H9 (cell line): ENCODE results near the gene ZGLP1. TPM values are rescaled to one million over a fixed set of nuclear protein-coding genes. Genes with fewer than 3 reads are reported as not detected.

ENCODE experiments used
- DNase-seq: peaks from one replicate; pipeline ENCODE4 v3.0.0-alpha.2; 2017
- H2AFZ ChIP-seq: one replicate; pipeline ENCODE4 v1.6.1; 2013; ENCODE audit warnings: mild to moderate bottlenecking, low read length, control low read depth, moderate library complexity
- H2AK5ac ChIP-seq: 2 replicates; pipeline ENCODE4 v1.6.1; 2013; ENCODE audit warnings: low read length, control low read depth, mixed read lengths; ENCODE audit not compliant: insufficient read length
- H2BK120ac ChIP-seq: one replicate; pipeline ENCODE4 v1.6.1; 2013; ENCODE audit warnings: low read depth, mild to moderate bottlenecking, low read length, control low read depth, inconsistent platforms; ENCODE audit not compliant: poor library complexity, severe bottlenecking
- H2BK12ac ChIP-seq: 2 replicates; pipeline ENCODE4 v1.6.1; 2013; ENCODE audit warnings: low read length, control low read depth, mixed read lengths, low read depth; ENCODE audit not compliant: insufficient read length
- H2BK15ac ChIP-seq: 2 replicates; pipeline ENCODE4 v1.6.1; 2013; ENCODE audit warnings: low read depth, low read length, control low read depth
- H2BK20ac ChIP-seq: one replicate; pipeline ENCODE4 v1.6.1; 2013; ENCODE audit warnings: low read depth, mild to moderate bottlenecking, low read length, control low read depth, inconsistent platforms; ENCODE audit not compliant: poor library complexity, severe bottlenecking
- H2BK5ac ChIP-seq: 2 replicates; pipeline ENCODE4 v1.6.1; 2013; ENCODE audit warnings: low read length, control low read depth, mixed read lengths; ENCODE audit not compliant: insufficient read length
- H3K14ac ChIP-seq: 2 replicates; pipeline ENCODE4 v1.6.1; 2013; ENCODE audit warnings: low read length, control low read depth; ENCODE audit not compliant: insufficient read depth
- H3K18ac ChIP-seq: 2 replicates; pipeline ENCODE4 v1.6.1; 2013; ENCODE audit warnings: low read depth, mild to moderate bottlenecking, mixed read lengths, low read length, control low read depth; ENCODE audit not compliant: insufficient read length
- H3K23ac ChIP-seq: 2 replicates; pipeline ENCODE4 v1.6.1; 2013; ENCODE audit warnings: low read length, control low read depth, mixed read lengths, low read depth; ENCODE audit not compliant: insufficient read length
- H3K23me2 ChIP-seq: 2 replicates; pipeline ENCODE4 v1.6.1; 2013; ENCODE audit warnings: low read depth, mild to moderate bottlenecking, mixed read lengths, low read length, control low read depth; ENCODE audit not compliant: insufficient read length, poor library complexity, severe bottlenecking
- H3K27ac ChIP-seq: 2 replicates; pipeline ENCODE4 v1.5.1; 2013; ENCODE audit warnings: low read length, control low read depth, mixed read lengths, low read depth; ENCODE audit not compliant: insufficient read length
- H3K27me3 ChIP-seq: 2 replicates; pipeline ENCODE4 v1.6.1; 2013; ENCODE audit warnings: low read length, control low read depth, inconsistent platforms; ENCODE audit not compliant: insufficient read depth
- H3K4ac ChIP-seq: 2 replicates; pipeline ENCODE4 v1.6.1; 2013; ENCODE audit warnings: low read depth, mild to moderate bottlenecking, control low read depth, inconsistent platforms, low read length, moderate library complexity
- H3K4me1 ChIP-seq: 2 replicates; pipeline ENCODE4 v1.6.1; 2013; ENCODE audit warnings: low read length, control low read depth, inconsistent platforms; ENCODE audit not compliant: insufficient read depth
- H3K4me2 ChIP-seq: 2 replicates; pipeline ENCODE4 v1.6.1; 2013; ENCODE audit warnings: low read length, control low read depth, mixed read lengths; ENCODE audit not compliant: insufficient read length, insufficient read depth
- H3K56ac ChIP-seq: 2 replicates; pipeline ENCODE4 v1.6.1; 2013; ENCODE audit warnings: low read depth, mild to moderate bottlenecking, mixed read lengths, low read length, control low read depth; ENCODE audit not compliant: insufficient read length
- H3K79me1 ChIP-seq: 2 replicates; pipeline ENCODE4 v1.6.1; 2013; ENCODE audit warnings: low read depth, mild to moderate bottlenecking, moderate library complexity, low read length, control low read depth, inconsistent platforms; ENCODE audit not compliant: insufficient read depth, poor library complexity, severe bottlenecking
- H3K79me2 ChIP-seq: 2 replicates; pipeline ENCODE4 v1.6.1; 2013; ENCODE audit warnings: low read length, control low read depth, inconsistent platforms; ENCODE audit not compliant: insufficient read depth
- H3K9ac ChIP-seq: 2 replicates; pipeline ENCODE4 v1.6.1; 2013; ENCODE audit warnings: low read length, control low read depth, mixed read lengths; ENCODE audit not compliant: insufficient read length; ENCODE audit errors: extremely low read depth
- H3K9me3 ChIP-seq: one replicate; pipeline ENCODE4 v1.6.1; 2013; ENCODE audit warnings: low read depth, low read length, inconsistent platforms; ENCODE audit not compliant: control insufficient read depth
- H3T11ph ChIP-seq: one replicate; pipeline ENCODE4 v1.6.1; 2013; ENCODE audit warnings: mild to moderate bottlenecking, low read length, control low read depth, inconsistent platforms
- H4K20me1 ChIP-seq: one replicate; pipeline ENCODE4 v1.6.1; 2013; ENCODE audit not compliant: control insufficient read depth, insufficient read length, insufficient read depth
- H4K5ac ChIP-seq: 2 replicates; pipeline ENCODE4 v1.6.1; 2013; ENCODE audit warnings: low read depth, mild to moderate bottlenecking, mixed read lengths, low read length, control low read depth; ENCODE audit not compliant: insufficient read length
- H4K8ac ChIP-seq: replicated peaks from 2 replicates; pipeline ENCODE4 v1.6.1; 2013; ENCODE audit warnings: low read length, control low read depth, mixed read lengths, low read depth; ENCODE audit not compliant: insufficient read length
- H4K91ac ChIP-seq: 2 replicates; pipeline ENCODE4 v1.6.1; 2013; ENCODE audit warnings: low read depth, mild to moderate bottlenecking, moderate library complexity, mixed read lengths, low read length, control low read depth; ENCODE audit not compliant: insufficient read length
- H3K27ac Mint-ChIP-seq, 3 experiments: 2 replicates in 2 of 3; 3 replicates in 1 of 3; pipeline ENCODE4 v1.8.0; 2020 to 2021; ENCODE audit warnings: mixed read lengths in 3 of 3, mild to moderate bottlenecking in 1 of 3, moderate library complexity in 1 of 3
- H3K27me3 Mint-ChIP-seq: 2 replicates; pipeline ENCODE4 v1.8.0; 2021; ENCODE audit warnings: low read depth, mild to moderate bottlenecking, moderate library complexity, mixed read lengths
- H3K36me3 Mint-ChIP-seq, 3 experiments: 2 replicates in 2 of 3; 3 replicates in 1 of 3; pipeline ENCODE4 v1.8.0; 2020 to 2021; ENCODE audit warnings: low read depth in 3 of 3, mixed read lengths in 3 of 3; ENCODE audit not compliant: insufficient read depth in 1 of 3
- H3K4me1 Mint-ChIP-seq, 2 experiments: 2 replicates each; pipeline ENCODE4 v1.8.0; 2020; ENCODE audit warnings: mixed read lengths in 2 of 2
- H3K4me3 Mint-ChIP-seq, 2 experiments: 2 replicates in 1 of 2; 3 replicates in 1 of 2; pipeline ENCODE4 v1.8.0; 2020 to 2021; ENCODE audit warnings: mild to moderate bottlenecking in 2 of 2, mixed read lengths in 2 of 2, moderate library complexity in 1 of 2
- H3K9me3 Mint-ChIP-seq, 2 experiments: 2 replicates in 1 of 2; 3 replicates in 1 of 2; pipeline ENCODE4 v1.8.0; 2020; ENCODE audit warnings: mild to moderate bottlenecking in 2 of 2, mixed read lengths in 2 of 2, moderate library complexity in 1 of 2
- CTCF ChIP-seq: fragments of 200-600 bp; sonication (generic); conservative IDR thresholded peaks from 3 replicates; pipeline ENCODE4 v1.8.0; 2021; ENCODE audit warnings: antibody characterized with exemption, mild to moderate bottlenecking
- WGBS: extraction: QIAGEN DNeasy Blood & Tissue Kit; methylation state at CpG from one replicate; pipeline ENCODE4 v1.1.7; 2013; ENCODE audit warnings: missing lambda C conversion rate, low lambda C conversion rate, mixed read lengths; ENCODE audit not compliant: insufficient read length; ENCODE audit errors: extremely low coverage; 5-methylcytosine and 5-hydroxymethylcytosine counted together
- total RNA-seq: library from RNA; stranded (reverse); gene quantifications from 2 replicates; pipeline ENCODE4 v1.2.1, GENCODE V29; 2021

The ZGLP1 gene
- total RNA-seq, 1 experiment from 2014 or later: 6.9 TPM

GRCh38 chr19:10260141-10260584 lies 49.5 kb downstream of the ZGLP1 start:
- Histone ChIP-seq H3K14ac (no peak overlapping the region), H3K9ac (no peak overlapping the region), H3T11ph (no peak overlapping the region), H2BK12ac (no peak overlapping the region), H3K23me2 (no peaks in the 10 kb centered on the region), H4K91ac (no peak overlapping the region), H3K23ac (no peak overlapping the region), H3K56ac (no peak overlapping the region), H2BK20ac (no peak overlapping the region), H3K4me2 (no peak overlapping the region), H4K8ac (no peak overlapping the region), H3K4me1 (no peaks in the 10 kb centered on the region; the same call in 1 of the 2 replicates), H2BK5ac (no peak overlapping the region), H4K5ac (no peak overlapping the region), H2AFZ (no peak overlapping the region), H3K27ac (no peak overlapping the region), H3K79me1 (no peaks in the 10 kb centered on the region), H3K79me2 (no peaks in the 10 kb centered on the region), H2BK120ac (no peak overlapping the region), H3K18ac (no peak overlapping the region), H3K27me3 (no peaks in the 10 kb centered on the region), H2BK15ac (no peak overlapping the region), H2AK5ac (no peak overlapping the region), H3K4ac (no peak overlapping the region), H3K9me3 (no peaks in the 10 kb centered on the region), H4K20me1 (peaks cover 3% of the 10 kb centered on the region)
- Mint-ChIP-seq H3K27ac (no peak overlapping the region), H3K4me3 (no peak overlapping the region; a peak in 1 of 5 replicates), H3K4me1 (0 out of 4 replicates have a peak, but pooled peaks cover 0 to 2% of the 10 kb centered on the region in 2 experiments), H3K27me3 (no peaks in the 10 kb centered on the region; the same call in none of the 2 replicates), H3K9me3 (no peaks in the 10 kb centered on the region; a peak in 1 of 5 replicates), H3K36me3 (peaks cover 16 to 38% (median 33%) of the 10 kb centered on the region in 3 experiments; a peak in 6 of 7 replicates)
- TF ChIP-seq CTCF: no peak
- WGBS: no CpG with 5 or more reads among the region's 8 CpGs
- DNase-seq: no peak
